NCI-H526 treated with DMSO at 0.1 percent for 48 hours (cell line): ENCODE data around the gene SAMHD1.
"Not testable (repeated sequence)": the region's sequence is repeated elsewhere in the genome, so short reads cannot be mapped to it uniquely, and the experiment has no call there.

Source experiments
- DNase-seq: peaks from one replicate; lab custom pipeline; 2025; lab: John Stamatoyannopoulos, UW

Gene SAMHD1

DNA sequence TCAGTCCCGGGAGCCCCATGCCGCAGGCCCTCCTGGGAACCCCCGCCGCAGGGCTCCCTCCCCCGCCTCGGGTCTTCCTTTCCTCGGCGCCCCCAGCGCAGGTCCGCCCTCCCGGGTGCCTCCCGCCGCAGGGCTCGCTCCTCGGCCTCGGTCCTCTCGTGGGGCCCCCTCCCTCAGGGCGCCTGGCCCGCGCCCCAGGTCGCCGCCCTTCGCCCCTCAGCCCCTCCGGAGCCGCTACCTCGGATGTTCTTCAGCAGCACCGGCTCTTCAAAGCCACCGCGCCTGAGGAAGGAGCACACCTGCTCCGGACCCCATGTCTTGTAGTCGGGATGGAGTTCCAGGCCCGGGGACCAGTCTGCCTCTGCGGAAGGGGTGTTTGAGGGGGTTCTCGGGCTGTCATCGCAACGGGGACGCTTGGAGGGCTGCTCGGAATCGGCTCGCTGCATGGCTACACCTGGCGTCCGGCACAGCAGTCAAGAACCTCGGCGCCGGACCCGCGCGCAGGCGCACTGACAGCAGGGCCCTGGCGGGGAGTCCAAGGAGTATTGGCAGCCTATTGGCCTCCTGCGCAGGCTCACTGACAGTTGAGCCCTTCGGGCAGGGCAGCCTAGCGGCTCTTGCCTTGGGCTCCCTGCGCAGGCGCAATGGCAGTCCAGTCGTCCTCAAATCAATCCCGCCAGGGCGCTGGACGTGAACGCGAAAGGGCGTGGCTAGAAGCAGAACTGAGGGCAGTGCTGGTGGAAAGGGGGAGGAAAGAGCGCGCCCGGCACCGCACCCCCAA lies at the start of gene SAMHD1:
Gene SAMHD1 (minus strand): TSS at position 511 of the 781 bp plus-strand sequence. CDS start 65 bp downstream, at position 446.
- peak; percentile 95 for DNase-seq

DNA sequence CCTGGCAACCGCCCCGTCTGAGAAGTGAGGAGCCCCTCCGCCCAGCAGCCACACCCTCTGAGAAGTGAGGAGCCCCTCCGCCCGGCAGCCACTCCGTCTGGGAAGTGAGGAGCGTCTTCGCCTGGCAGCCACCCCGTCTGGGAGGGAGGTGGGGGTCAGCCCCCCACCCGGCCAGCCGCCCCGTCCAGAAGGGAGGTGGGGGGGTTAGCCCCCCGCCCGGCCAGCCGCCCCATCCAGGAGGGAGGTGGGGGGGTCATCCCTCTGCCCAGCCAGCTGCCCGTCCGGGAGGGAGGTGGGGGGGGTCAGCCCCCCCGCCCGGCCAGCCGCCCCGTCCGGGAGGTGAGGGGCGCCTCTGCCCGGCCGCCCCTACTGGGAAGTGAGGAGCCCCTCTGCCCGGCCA lies 48.7 kb upstream of the SAMHD1 start:
- DNase-seq, result not testable (repeated sequence)

DNA sequence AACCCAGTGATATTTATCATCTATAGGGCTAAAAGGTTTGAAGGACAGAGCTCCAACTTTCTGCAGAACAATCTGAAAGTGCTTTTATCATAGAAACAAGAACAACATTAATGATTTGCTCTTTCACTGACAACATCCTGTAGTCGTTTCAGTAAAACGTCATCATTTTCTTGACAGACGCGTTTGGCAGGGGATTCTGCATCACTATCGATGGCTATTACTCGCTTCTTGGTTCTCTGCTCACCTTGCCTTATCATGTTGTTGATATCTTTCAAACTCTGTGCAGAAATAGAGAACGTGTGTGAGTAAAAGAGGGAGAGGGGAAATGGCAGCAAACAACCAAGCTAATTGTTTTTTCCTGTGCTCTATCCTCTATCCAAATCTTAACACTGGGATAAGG lies 47.1 kb upstream of the SAMHD1 start:
- DNase-seq, result no peak

DNA sequence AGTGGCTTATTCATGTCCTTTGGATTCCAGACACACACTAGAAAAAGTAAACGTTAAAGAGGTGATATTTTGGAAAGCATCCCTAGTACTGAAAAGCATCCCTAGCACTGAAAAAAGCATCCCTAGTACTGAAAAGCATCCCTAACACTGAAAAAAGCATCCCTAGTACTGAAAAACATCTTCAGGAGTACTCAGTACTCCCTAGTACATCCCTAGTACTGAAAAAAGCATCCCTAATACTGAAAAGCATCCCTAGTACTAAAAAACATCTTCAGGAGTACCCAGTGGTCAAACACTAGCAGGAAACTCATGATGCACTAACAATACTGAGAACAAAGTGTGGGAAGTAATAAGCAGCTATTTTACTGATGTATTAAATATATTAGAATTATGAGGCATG lies 45.6 kb upstream of the SAMHD1 start:
- DNase-seq, result no peak

DNA sequence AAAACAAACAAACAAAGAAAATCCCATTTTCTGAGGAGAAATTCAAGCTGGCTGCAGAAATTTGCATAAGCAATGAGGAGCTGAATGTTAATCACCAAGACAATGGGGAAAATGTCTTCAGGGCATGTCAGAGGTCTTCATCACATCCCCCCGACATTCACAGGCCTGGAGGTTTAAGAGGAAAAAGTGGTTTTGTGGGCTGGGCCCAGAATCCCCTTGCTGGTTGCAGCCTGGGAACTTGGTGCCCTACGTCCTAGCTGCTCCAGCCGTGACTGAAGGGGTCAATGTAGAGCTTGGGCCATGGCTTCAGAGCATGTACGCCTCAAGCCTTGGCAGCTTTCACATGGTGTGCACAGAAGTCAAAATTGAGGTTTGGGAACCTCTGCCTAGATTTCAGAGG lies 42.7 kb upstream of the SAMHD1 start:
- DNase-seq, result not testable (repeated sequence)

DNA sequence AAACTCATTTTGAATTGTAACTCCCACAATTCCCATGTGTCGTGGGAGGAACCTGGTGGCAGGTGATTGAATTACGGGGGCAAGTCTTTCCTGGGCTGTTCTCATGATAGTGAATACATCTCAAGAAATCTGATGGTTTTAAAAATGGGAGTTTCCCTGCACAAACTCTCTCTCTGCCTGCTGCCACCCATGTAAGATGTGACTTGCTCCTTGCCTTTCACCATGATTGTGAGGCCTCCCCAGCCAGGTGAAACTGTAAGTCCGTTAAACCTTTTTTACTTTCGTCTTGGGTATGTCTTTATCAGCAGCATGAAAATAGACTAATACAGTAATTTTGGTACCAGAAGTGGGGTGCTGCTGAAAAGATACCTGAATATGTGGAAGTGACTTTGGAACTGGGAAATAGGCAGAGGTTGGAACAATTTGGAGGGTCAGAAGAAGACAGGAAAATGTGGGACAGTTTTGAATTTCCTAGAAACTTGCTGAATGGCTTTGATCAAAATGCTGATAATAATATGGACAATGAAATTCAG lies 41.4 kb upstream of the SAMHD1 start:
- no peak for DNase-seq

DNA sequence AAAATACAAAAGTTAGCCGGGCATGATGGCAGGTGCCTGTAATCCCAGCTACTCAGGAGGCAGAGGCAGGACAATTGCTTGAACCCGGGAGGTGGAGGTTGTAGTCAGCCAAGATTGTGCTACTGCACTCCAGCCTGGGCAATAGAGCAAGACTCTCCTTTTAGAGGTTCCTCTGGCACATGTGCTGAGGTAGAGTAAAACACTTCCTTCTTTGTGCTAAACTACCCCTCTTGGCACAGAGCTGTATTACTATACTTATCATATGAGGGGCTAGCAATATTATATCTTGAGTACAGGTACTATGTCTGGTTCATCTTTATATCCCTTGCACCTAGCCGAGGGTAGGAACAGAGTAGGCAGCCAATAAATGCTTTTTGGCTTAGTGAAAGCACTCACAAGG lies 40.2 kb upstream of the SAMHD1 start:
- no peak for DNase-seq

DNA sequence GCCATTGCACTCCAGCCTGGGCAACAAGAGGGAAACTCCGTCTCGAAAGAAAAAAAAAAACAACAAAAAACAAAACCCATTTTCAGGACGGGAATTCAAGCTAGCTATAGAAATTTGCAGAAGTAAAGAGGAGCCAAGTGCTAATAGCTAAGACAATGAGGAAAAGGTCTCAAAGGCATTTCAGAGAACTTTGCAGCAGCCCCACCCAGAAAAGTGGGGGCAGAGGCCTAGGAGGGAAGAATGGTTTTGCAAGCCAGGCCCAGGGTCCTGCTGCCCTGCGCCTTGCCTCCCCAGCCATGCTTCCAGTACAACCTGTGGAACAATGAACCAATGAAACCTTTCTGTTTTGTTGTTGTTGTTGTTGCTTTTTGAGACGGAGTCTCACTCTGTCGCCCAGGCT lies 38.3 kb upstream of the SAMHD1 start:
- no peak for DNase-seq

DNA sequence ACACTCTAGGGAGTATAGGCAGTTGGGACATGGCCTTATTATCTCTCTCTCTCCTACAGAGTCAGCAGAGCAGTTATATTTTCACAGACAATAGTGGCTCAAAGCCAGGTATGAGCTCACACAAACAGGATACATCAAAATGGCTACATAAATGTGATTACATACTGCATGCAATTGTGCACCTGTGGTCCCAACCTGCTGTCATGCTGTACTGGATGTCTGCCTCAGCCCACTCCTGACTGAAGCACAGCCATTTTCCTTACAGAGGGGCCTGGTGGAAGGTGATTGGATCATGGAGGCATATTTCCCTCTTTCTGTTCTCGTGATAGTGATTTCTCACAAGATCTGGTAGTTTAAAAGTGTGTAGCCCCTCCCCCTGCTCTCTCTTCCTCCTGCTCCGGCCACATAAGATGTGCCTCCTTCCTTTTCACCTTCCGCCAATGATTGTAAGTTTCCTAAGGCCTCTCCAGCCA lies 37.0 kb upstream of the SAMHD1 start:
- no peak for DNase-seq

DNA sequence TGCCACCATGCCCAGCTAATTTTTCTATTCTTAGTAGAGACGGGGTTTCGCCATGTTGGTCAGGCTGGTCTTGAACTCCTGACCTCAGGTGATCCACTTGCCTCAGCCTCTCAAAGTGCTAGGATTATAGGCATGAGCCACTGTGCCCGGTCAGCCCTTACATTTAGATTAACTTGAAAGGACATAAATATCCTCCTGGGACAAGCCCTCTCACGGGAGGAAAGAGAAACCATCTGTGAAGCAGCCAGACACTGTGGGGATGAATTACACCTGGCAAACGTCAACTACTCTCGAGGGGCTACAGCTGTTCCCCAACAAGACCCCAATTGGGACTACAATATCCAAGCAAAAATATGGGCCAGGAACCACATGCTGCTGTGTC lies 32.7 kb upstream of the SAMHD1 start:
- no peak for DNase-seq

DNA sequence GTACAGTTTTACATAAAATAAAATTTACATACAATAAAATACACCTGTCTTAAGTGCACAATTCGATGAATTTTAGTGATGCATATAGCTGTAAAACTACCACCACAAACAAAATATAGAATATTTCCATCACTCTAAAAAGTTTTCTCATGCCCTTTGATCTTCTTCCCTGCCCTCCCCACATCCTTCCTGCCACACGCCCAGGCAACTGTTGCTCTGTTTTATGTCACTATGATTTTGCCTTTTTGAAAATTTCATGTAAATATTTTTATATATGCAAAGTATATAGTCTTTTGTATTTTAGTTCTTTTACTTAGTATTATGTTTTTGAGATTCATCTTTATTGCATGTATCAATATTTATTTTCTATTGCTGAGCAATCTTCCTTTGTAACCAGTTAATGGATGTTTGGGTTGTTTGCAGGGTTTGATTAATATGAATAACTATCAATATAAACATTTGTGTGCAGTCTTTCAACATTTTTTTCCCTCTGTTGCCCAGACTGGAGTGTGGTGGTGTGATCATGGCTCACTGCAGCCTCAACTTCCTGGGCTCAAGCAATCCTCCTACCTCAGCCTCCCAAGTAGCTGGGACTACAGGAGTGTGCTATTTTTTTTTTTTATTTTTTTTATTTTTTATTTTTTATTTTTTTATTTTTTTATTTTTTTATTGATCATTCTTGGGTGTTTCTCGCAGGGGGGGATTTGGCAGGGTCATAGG lies 23.8 kb upstream of the SAMHD1 start:
- peak; percentile 61 for DNase-seq

DNA sequence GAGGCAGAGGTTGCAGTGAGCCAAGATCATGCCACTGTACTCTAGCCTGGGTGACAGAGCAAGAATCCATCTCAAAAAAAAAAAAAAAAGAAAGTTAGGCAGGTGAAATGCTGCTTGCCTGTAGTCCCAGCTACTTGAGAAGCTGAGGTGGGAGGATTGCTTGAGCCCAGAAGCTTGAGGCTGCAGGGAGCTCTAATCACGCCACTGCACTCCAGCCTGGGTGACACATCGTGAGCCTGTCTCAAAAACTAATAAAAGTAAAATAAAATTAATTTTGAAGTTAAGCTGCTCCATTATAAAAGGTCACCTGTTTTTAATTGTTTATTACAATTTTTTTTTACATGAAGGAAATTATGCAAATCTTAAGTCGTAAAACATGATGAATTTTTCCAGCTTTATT lies 23.2 kb upstream of the SAMHD1 start:
- DNase-seq, result no peak

DNA sequence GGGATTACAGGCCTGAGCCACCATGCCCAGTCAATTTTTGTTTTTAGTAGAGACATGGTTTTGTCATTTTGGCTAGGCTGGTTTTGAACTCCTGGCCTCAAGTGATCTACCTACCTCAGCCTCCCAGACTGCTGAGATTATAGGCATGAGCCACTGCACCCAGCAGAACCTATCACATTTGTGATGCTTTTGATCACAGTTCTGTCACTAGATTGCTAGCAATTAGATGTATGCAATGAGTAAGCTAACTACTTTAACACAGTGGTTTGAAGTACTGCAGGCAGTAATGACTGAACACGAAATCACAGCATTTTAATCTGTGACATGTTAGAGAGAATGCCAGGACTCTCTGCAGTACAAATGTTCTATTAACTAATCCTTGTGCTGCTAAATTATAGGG lies 19.6 kb upstream of the SAMHD1 start:
- no peak for DNase-seq

DNA sequence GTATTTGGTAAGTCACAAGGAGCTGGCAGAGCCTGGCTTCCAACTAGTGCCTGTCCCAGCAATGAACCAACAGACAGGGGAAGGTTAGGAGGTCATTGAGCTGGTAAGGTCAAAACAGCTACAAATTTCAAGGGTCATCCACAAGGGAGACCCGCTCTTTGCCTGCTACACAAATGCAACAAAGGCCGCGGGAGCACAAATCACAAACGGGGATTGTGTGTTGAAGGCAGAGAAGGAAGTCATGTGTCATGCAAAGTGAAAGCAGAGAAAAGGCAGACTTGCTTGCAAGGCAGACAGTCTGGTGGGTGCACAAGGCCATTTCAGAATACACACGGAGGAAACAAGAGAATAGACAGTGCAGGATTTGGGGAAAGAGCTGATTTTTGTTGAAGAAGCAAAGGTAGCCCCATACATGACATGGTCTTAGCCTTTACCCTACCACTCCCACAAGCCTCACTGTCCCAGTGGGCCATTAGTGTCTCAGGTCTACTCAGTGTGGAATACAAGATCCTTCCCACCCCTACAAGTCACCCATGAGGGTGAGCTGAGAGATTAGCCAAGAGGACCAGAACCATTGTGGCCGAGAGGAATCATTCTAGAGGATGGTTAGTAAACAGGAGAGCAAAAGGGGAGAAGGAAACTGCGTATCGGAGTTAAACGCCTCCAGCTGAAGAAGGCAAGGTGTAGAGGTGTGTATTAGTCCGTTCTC lies 18.1 kb upstream of the SAMHD1 start:
- no peak for DNase-seq

DNA sequence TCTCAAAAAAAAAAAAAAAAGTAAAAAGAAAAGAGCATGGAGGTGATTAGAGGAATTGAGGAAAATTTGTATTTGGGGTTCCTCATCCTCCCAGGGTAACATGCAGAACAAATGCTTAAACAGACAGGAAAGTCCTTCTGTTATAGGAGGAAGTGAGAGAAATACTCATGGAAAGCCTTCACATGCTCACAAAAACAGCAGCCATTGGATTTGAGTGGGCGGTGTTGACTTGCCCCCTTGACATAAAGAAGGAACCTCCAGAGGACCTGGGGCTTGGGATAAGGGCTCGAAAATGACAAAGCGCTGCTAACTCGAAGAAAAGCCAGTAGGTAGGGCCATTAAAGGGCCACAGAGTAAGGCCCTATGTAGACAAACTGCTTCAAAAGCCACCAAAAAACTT lies 17.5 kb upstream of the SAMHD1 start:
- no peak for DNase-seq

DNA sequence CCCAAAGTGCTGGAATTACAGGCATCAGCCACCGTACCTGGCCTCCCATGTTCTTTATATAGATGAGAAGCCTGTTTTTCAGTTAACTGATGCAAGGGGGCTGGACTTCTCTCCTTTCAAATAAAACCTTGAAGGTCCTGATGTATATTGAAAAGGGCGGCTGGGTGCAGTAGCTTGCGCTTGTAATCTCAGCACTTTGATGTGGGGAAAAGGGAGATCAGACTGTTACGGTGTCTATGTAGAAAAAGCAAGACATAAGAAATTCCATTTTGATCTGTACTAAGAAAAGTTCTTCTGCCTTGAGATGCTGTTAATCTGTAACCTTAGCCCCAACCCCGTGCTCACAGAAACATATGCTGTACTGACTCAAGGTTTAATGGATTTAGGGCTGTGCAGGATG lies 16.1 kb upstream of the SAMHD1 start:
- no peak for DNase-seq

DNA sequence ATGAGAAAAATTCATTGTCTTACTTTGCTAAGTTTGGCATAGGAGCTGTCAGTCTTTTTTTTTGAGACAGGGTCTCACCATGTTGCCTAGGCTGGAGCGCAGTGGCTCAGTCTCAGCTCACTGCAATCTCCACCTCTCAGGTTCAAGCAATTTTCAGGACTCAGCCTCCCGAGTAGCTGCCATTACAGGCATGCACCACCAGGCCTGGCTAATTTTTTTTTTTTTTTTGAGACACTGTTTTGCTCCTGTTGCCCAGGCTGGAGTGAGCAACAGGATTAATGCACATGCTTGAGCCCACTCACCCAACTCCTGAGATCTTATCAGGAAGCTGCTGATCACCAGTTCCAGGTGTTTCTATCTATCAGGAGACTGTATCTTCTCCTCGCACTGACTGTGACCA lies 15.5 kb upstream of the SAMHD1 start:
- not testable (repeated sequence) for DNase-seq

DNA sequence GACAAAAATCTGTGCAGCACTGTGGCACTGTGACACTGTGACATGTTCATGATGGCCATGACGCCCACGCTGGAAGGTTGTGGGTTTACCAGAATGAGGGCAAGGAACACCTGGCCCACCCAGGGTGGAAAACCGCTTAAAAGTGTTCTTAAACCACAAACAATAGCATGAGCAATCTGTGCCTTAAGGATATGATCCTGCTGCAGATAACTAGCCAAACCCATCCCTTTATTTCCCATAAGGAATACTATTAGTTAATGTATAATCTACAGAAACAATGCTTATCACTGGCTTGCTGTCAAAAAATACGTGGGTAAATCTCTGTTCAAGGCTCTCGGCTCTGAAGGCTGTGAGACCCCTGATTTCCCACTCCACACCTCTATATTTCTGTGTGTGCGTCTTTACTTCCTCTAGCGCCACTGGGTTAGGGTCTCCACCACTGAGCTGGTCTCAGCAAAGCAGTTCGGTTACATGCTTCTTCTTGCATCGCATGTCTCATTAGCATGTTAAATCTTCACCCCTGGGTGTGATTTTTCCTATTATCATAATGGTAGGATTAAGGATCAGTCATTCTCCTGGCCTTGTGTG lies 10.9 kb upstream of the SAMHD1 start:
- not testable (repeated sequence) for DNase-seq

DNA sequence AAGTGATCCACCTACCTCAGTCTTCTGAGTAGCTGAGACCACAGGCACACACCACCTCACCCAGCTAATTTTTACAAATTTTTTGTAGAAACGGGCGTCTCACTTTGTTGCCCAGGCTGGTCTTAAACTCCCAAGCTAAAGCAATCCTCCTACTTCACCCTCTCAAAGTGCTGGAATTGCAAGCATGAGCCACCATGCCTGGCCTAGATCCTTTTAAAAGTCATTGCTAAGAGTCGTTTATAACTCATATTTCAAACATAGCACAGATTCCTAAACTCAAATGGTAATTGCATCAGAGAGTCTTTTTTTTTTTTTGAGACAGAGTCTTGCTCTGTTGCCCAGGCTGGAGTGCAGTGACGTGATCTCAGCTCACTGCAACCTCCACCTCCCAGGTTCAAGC lies 7.7 kb upstream of the SAMHD1 start:
- no peak for DNase-seq

DNA sequence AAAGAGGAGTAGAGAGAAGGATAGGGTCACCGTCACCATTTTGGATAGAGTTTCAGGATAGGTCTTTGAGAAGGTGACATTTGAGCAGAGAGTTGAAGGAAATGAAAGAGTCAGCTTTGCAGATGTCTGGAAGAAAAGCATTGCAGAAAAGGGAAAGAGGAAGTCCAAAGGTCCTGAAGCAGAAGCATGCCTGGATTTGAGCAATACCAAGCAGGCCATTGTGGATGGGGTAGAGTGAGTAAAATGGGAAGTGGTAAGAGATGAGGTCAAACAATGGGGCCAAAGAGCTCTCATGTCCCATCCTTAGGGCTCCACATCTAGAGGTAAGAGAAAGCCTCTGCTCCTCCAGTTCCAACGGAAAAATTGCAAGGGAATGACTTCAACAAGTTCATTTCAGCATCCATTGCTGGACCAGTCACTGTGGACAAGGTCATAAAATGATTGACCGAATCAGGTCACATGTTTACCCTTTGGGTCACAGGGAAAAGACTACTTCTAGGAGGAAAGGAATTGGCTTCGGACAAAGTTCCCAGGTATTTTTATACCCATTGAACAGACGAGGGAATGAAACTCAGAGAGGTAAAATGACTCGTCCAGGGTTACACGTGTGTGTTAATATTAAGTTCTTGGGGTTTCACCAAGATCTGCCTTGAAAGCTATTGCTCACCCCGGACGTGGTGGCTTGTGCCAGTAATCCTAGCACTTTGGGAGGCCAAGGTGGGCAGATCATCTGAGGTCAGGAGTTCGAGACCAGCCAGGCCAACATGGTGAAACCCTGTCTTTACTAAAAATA lies 6.6 kb upstream of the SAMHD1 start:
- DNase-seq, result no peak

DNA sequence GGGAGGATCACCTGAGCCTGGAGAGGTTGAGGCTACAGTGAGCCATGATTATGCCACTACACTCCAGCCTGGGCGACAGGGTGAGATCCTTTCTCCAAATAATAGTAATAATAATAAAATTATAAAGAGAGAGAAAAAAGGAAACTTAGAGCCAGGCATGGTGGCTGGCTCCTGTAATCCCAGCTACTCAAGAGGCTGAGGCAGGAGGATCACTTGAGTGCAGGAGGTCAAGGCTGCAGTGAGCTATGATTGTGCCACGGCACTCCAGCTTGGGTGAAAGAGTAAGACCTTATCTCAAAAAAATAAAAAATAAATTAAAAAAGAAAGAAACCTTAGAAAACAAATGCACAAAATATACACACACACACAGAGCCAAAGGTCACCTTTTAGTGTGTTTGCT lies 5.2 kb upstream of the SAMHD1 start:
- DNase-seq, result no peak
